Measurements from ENCODE around the gene DNAJC1. TPM values are rescaled to one million over a fixed set of nuclear protein-coding genes. Genes with fewer than 3 reads are reported as not detected.

The DNAJC1 gene
- polyA plus RNA-seq (2011; rRNA removed) (33.2 and 35.2 TPM in 2 replicates), polyA minus RNA-seq (2011; rRNA and poly(A)+ RNA removed) (14.6 and 29.2 TPM in 2 replicates)

- POLR2A ChIA-PET: no interaction called here
- DNase-seq (ENCODE audit: low read depth): peak; percentile 47
Measured at GRCh38 chr10:22003177-22003963, at the start of gene DNAJC1. DNAJC1 (minus strand) TSS chr10:22003730; CDS start chr10:22003434, 296 bp downstream.

GRCh38 chr10:22053048-22053447 lies 49.5 kb upstream of the DNAJC1 start:
- TF ChIP-seq CTCF (IDR thresholded peaks at IDR 0.05; ENCODE audit: insufficient read depth, low read depth, low read length): no peak
- Histone ChIP-seq H3K27me3 (ENCODE audit: control insufficient read depth, insufficient read depth, low read length) (no peaks in the 10 kb centered on the region), H3K36me3 (ENCODE audit: control insufficient read depth, insufficient read depth, low read length) (no peaks in the 10 kb centered on the region), H3K4me3 (ENCODE audit: low read depth, low read length) (no peak overlapping the region)
- ChIA-PET CTCF (no interaction called here), POLR2A (no interaction called here)
- DNase-seq (ENCODE audit: low read depth): no peak

More at GRCh38 chr10:22003177-22003963, at the start of gene DNAJC1:
- no peaks in the 10 kb centered on the region for H3K36me3 ChIP-seq (ENCODE audit: control insufficient read depth, insufficient read depth, low read length)
- TF ChIP-seq CTCF (IDR thresholded peaks at IDR 0.05; ENCODE audit: insufficient read depth, low read depth, low read length): no peak
- H3K27me3 ChIP-seq (ENCODE audit: control insufficient read depth, insufficient read depth, low read length): peaks cover 5% of the 10 kb centered on the region
- peak within 1 kb of the TSS; percentile 98 for H3K4me3 ChIP-seq (ENCODE audit: low read depth, low read length)
- CTCF ChIA-PET: interaction anchor here (0.7 to 3.8 kb wide), 6 partner anchors 7 to 1063 kb away, joined by 3 to 25 read pairs (median 6); no protein-coding TSS in a partner anchor

- POLR2A ChIA-PET: no interaction called here
- no peak for DNase-seq (ENCODE audit: low read depth)
- Histone ChIP-seq H3K27me3 (ENCODE audit: control insufficient read depth, insufficient read depth, low read length) (no peaks in the 10 kb centered on the region), H3K4me3 (ENCODE audit: low read depth, low read length) (no peak overlapping the region), H3K36me3 (ENCODE audit: control insufficient read depth, insufficient read depth, low read length) (no peaks in the 10 kb centered on the region)
- TF ChIP-seq CTCF (IDR thresholded peaks at IDR 0.05; ENCODE audit: insufficient read depth, low read depth, low read length): no peak
- CTCF ChIA-PET: no interaction called here
Measured at GRCh38 chr10:22049635-22050034, 46.1 kb upstream of the DNAJC1 start.

- Histone ChIP-seq H3K36me3 (ENCODE audit: control insufficient read depth, insufficient read depth, low read length) (no peaks in the 10 kb centered on the region), H3K27me3 (ENCODE audit: control insufficient read depth, insufficient read depth, low read length) (no peaks in the 10 kb centered on the region), H3K4me3 (ENCODE audit: low read depth, low read length) (no peak overlapping the region)
- no peak for TF ChIP-seq CTCF (IDR thresholded peaks at IDR 0.05; ENCODE audit: insufficient read depth, low read depth, low read length)
- DNase-seq (ENCODE audit: low read depth): no peak
- CTCF ChIA-PET: no interaction called here
- POLR2A ChIA-PET: no interaction called here
Measured at GRCh38 chr10:22047812-22048211, 44.3 kb upstream of the DNAJC1 start.

- TF ChIP-seq CTCF (IDR thresholded peaks at IDR 0.05; ENCODE audit: insufficient read depth, low read depth, low read length): no peak
- H3K36me3 ChIP-seq (ENCODE audit: control insufficient read depth, insufficient read depth, low read length): no peaks in the 10 kb centered on the region
- no peak overlapping the region for H3K4me3 ChIP-seq (ENCODE audit: low read depth, low read length)
- DNase-seq (ENCODE audit: low read depth): no peak
- no peaks in the 10 kb centered on the region for H3K27me3 ChIP-seq (ENCODE audit: control insufficient read depth, insufficient read depth, low read length)
- ChIA-PET CTCF (interaction anchor here (1.5 kb wide), 1 partner anchor 10 kb away, joined by 3 read pairs; no protein-coding TSS in a partner anchor), POLR2A (no interaction called here)
Measured at GRCh38 chr10:22043327-22043633, 39.8 kb upstream of the DNAJC1 start.

Data from BJ (cell line).